Fibroblast of lung (primary cell): Measurements from ENCODE around the gene HECW1.

Source experiments
- EZH2 ChIP-seq: IDR thresholded peaks from 2 replicates; pipeline ENCODE4 v1.5.1; 2012; ENCODE audit warnings: low read length, control low read depth, mild to moderate bottlenecking; ENCODE audit errors: missing control alignments
- TF ChIP-seq, protein P1 (sequence below), 2 donors: IDR thresholded peaks in 1 of 2; conservative IDR thresholded peaks in 1 of 2; 1 replicate in 1 of 2; 2 replicates in 1 of 2; pipeline ENCODE4 v1.5.1; 2011 to 2012; ENCODE audit warnings: low read length in 2 of 2, control low read depth in 1 of 2, inconsistent platforms in 1 of 2, low read depth in 1 of 2, mild to moderate bottlenecking in 1 of 2

DNA sequence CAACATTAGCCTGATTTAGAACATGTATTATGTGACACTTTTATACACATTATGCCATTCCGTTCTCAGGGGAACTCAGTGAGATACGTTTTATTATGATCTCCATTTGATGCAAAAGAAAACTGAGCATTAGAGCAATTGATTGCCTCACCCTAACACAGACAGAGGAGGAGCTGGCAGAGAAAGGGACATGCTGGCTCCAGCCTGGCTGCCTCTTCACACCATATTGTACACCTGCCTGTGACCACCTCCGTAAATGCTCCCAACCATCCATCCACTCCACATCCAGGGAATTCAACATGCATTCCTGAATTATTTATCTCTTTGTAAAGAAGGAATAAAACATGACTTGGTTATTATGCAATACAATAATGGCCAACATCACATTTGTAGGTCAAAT lies 275.5 kb downstream of the HECW1 start:
- TF ChIP-seq, protein P1, sequence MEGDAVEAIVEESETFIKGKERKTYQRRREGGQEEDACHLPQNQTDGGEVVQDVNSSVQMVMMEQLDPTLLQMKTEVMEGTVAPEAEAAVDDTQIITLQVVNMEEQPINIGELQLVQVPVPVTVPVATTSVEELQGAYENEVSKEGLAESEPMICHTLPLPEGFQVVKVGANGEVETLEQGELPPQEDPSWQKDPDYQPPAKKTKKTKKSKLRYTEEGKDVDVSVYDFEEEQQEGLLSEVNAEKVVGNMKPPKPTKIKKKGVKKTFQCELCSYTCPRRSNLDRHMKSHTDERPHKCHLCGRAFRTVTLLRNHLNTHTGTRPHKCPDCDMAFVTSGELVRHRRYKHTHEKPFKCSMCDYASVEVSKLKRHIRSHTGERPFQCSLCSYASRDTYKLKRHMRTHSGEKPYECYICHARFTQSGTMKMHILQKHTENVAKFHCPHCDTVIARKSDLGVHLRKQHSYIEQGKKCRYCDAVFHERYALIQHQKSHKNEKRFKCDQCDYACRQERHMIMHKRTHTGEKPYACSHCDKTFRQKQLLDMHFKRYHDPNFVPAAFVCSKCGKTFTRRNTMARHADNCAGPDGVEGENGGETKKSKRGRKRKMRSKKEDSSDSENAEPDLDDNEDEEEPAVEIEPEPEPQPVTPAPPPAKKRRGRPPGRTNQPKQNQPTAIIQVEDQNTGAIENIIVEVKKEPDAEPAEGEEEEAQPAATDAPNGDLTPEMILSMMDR (conservative IDR thresholded peaks at IDR 0.05 in 1 of 2, IDR thresholded peaks at IDR 0.05 in 1 of 2; ENCODE audit: low read depth in 1 of 2, low read length in 2 of 2), result no peak
- no peak for TF ChIP-seq EZH2
